ENCODE measurements around the gene ST8SIA5.

The ST8SIA5 gene

DNA sequence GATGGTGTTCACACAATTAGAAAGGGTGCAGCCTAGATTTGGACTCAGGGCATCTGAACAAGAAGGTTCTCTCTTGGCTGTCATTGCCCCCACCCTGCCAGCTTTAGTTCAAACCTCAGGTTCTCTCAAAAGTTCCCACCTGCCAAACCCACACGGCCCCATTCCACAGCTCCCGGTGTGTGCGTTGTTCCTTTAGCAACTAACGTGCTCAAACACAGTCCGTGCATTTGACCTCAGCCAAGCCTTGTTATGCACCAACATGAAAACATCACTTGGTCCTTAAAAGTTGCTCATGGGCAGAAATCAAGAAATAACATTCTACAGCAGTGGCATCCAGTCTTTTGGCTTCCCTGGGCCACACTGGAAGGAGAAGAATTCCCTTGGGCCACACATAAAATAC is 131.8 kb downstream of the ST8SIA5 start:
- peak; percentile 14 for DNase-seq (ENCODE audit: low spot score)

- DNase-seq (ENCODE audit: low spot score): no peak
Measured at GRCh38 chr18:46624127-46624526, 132.7 kb downstream of the ST8SIA5 start.

DNA sequence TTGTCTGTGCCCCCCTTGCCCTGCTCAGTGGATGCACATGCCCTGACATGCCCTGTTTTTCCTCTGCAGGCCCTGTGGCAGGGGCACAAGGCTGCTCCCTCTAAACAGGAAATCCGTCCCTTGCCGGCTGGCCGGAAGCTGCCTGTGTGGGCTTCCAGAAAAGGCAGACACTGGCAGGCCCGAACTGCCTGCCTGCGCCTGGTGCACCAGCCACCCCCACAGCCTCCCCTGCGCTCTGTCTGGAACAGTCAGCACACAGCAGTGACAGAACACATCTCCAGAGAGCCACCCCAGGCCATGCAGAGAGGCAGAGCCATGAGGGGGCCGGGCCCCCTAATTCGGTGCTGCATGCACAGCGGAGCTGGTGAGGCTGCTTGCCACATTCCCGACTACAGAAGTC is 133.3 kb downstream of the ST8SIA5 start:
- DNase-seq (ENCODE audit: low spot score): no peak

GRCh38 chr18:46622999-46623398 is 133.9 kb downstream of the ST8SIA5 start:
- DNase-seq (ENCODE audit: low spot score): peak; percentile 54

DNA sequence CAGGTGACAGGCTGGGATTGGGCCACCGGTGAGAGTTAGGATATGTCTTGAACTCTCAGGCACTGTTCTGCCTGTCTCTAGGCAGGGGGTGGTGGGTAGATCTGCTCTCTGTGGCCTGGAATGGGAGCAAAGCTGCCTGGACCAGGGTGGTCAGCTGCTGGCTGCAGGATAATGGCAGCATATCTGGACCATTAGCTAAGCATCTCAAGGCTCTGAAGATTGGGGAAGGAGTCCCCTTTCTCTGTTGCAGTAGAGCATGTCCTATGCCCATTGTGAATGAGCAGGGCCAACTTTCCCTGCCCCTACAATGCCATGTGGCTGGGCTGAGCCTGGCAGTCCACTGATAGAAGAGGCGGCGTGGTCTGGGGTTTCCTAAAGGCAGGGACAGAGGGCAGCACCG is 134.4 kb downstream of the ST8SIA5 start:
- DNase-seq (ENCODE audit: low spot score): no peak

DNA sequence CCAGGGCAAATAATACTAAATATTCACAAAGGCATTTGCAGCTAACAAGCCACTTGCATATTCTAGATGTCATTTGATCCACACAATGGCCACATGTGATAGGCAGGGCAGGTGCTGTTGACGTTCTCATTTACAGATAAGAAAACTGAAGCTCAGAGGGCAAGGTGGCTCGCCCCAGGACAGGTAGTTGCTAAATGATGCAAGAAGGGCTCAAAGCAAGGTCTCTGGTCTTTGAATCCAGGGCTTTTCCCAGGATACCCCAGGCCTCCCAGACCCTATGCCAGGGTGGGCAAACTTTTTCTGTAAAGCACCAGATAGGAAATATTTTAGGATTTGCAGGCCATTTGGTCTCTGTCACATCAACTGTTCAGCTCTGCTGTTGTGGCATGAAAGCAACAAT is 135.0 kb downstream of the ST8SIA5 start:
- no peak for DNase-seq (ENCODE audit: low spot score)

- no peak for DNase-seq (ENCODE audit: low spot score)
Measured at GRCh38 chr18:46621111-46621766, 135.6 kb downstream of the ST8SIA5 start.

- no peak for DNase-seq (ENCODE audit: low spot score)
Measured at GRCh38 chr18:46619559-46619958, 137.3 kb downstream of the ST8SIA5 start.

Measured in D341Med (cell line).